Activated naive CD4-positive, alpha-beta T cell treated with Interleukin-2 at 50 U/mL for 16 hours (primary cell): Measurements from ENCODE around the gene IL1F10.

Source experiments
- DNase-seq: peaks from one replicate; pipeline ENCODE4 v3.0.0-alpha.2; 2020

The IL1F10 gene, protein sequence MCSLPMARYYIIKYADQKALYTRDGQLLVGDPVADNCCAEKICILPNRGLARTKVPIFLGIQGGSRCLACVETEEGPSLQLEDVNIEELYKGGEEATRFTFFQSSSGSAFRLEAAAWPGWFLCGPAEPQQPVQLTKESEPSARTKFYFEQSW

DNA sequence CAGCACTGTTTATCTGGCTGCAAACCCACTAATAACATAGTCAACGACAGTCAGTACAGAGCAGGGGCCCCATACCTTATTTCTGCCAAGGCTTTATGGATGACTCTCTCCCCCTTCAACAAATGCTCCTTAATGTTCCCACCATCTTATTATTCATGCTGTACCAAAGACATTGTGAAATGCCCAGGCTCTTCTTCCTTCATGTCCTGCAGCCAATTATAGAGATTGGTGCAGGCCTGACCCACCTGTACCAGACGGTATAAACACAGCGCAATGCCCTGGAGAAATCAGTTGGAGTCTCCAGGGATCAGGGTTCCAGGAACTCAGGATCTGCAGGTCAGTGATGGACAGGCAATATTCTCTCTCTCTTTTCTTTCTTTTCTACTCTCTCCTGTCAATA is at the start of gene IL1F10:
TSS of gene IL1F10 (plus strand) at position 290 of the 400 bp plus-strand sequence. CDS start 4,769 bp downstream, outside the sequence.
- no peak for DNase-seq

DNA sequence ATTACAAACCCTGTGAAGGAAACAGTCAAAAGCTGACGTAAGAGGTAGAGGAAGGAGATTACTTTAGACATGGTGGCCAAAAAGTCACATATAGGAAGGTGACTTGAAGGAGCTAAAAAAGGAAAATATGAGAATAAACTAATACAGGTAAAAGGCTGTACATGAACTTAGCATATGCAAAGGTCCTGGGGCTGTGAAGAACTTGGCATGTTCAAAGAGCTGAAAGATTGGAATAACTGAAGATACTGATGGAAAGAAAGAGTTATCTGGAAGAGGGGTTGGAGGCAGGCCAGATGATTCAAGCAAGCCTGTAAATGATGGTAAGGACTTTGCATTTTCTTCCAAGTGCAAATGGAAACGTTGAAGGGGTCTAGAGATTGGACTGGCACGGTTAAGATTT is 49.3 kb upstream of the IL1F10 start:
- DNase-seq, result no peak

DNA sequence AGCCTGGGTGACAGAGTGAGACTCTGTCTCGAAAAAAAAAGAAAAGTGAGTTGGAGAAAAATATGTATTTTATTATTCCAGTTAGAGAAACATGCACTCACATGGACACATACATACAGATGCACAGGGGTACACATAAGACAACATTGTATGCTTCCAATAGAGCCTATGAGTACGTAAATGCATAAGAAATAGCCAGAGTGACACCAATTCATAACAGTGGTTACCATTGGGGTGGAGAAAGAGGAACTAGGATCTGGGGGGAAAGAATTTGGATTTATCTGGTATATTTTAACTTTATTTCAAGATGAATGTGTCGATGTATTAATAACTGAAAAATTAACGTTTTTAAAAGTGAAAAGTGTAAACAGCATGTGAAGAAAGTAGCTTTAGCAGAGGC is 46.5 kb upstream of the IL1F10 start:
- no peak for DNase-seq

DNA sequence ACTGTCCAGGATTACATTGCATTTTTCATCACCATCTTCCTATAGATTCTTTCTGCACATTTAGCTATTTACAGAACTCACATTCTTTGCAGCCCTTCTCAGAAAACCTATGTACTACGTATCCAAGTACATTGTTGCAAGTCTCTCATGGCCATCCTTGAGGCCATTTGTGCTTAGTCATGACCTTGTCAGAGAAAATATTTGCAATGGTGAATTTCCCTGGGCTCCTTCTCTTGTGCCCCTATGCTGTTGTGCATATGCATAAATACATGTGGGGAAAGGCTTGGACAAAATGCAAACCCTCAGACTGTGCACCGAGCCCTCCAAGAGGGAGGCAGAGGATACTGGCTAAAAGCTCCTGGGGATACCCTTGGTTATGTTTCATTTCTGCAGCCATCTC is 43.0 kb upstream of the IL1F10 start:
- no peak for DNase-seq

DNA sequence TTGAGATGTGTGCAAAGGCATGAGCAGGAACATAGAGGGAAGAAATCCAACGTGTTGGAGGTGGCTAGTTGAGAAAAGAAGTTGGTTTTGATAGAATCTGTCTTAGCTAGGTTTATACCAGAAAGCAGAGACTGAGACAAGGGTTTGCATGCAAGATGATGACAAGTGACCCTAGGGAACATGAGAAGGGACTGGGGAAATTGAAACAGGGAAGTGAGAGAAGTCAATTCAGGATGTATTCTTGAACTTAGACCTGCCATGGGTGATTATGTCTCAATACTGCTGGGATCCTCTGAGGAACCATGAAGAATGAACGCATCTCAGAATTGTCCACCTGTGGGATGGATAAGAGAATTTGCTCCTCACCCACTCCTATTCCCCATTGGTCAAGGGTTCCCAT is 42.0 kb upstream of the IL1F10 start:
- no peak for DNase-seq

DNA sequence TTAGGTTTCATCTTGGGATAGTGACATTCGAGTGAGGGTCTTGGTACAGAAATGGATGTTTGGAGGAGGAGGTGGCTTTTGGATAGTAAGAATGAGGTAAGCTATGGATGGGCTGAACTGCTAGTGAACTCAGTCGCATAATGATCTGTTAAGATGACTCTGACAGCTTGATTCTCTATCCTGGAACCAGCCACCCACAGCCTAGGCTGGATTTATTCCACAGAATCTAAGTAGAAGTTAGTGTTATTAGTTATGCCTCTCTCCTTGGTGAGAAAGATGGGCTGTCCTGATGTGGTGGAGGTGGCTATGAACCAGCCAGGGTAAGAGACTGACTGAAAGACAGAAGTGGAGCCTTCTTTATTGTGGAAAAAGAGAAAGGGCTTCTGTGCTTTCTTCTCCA is 40.1 kb upstream of the IL1F10 start:
- no peak for DNase-seq

DNA sequence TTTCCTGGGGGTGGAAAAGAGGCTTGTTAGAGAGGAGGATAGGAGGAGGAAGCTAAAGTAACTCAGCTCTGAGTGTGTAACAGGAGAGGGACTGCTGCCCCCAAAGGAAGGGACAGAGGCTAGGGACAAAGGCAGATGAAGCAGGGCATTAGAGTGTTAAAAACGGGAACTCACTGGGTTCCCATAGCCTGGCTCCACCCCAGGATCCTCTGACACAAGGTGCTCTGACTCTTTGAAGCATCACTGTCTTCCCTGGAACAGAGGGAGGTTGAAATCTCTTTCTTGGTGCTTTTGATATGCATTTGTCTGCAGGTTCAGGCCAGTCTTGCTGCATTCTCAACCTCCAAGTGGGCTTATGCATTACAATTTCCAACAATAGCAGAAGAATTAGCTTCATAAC is 39.7 kb upstream of the IL1F10 start:
- no peak for DNase-seq

DNA sequence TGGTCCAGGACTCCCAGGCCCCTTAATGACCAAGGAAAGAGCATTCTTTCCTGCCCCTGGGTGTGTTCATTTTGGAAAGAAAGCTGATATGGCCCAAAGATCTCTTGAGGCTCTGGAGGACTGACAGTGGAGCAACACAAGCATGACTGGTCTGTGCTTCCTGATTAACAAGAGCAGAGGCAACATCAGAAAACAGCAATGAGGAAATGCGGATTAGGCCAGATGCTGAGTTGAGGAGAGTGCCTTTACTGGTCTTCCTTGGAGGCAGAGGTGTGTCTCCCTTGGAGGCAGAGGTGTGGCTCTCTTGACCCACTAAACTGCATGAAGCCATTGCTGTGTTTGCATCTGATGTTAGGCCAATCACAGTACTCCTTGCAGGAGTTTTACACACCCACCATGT is 35.0 kb upstream of the IL1F10 start:
- no peak for DNase-seq

DNA sequence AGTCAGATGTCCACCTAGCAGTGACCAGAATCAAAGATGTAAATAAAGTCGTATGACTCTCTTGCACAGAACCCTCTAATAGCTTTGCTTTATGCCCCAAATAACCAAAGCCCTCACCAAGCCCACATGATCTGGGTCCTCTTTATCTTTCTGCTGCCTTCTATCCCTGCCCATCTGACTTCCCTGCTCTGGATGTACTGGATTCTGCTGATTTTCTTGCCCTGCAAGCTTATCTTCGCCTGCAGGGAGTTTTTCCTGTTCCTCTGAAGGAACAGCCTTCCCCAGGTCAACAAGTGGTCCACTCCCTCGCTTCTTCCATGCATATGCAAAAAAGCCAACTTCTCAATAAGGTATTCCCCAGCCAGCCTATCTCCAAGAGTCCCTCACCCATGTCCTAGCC is 33.8 kb upstream of the IL1F10 start:
- no peak for DNase-seq

DNA sequence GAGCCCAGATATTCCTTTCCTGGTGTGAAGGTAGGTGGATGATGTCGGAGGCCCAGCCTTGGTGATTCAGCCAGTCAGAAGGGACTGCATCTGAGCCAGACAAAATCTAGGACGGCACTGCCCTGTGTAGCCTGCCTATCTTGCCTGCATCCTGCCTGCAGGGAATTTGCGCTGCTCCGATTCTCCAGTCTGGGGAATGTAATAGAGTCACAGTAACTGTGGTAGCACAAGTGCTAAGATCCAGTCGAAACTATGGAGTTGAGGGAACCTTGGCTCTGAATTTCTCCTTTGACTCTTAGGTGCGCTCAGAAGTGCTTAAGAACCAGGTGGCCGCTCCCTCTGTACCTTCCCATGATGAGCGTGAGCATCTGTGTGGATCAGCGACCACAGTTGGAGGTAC is 31.0 kb upstream of the IL1F10 start:
- no peak for DNase-seq

DNA sequence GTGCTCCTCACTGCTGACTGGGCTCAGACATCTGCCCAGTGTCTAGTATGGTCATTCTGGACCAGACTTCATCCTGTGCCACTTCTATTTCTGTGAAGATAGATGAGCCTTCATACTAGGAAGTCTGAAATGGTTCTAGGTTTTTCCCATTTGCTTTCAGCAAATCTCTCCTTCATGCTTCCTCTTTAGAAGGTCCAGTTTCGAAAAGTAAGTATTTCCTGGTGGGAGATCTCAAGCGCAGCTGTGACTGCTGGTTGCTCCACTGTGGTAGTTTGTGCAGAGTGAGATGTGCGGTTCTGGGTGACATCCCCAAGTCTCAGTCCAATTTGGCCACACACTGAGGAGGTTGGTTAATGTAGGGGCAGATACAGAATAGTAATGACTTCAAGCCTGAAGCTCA is 29.5 kb upstream of the IL1F10 start:
- no peak for DNase-seq

DNA sequence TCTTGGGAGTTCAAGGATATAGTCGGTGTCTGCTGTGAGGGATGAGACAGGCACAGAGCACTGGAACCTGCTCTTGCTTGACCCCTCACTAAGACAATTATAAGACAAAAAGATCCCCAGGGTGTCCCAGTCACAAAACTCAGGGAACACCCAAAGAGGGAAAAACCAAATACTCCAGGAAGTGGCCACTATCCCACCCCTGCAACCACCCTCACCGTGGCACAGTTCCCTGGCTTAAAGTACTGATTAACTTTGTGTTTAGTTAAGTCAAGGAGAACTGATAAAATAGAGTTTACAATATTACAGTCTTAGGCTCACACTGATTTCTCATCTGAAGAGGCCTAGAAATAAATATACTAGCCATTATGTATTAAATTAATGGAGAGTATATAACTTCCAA is 28.6 kb upstream of the IL1F10 start:
- no peak for DNase-seq

DNA sequence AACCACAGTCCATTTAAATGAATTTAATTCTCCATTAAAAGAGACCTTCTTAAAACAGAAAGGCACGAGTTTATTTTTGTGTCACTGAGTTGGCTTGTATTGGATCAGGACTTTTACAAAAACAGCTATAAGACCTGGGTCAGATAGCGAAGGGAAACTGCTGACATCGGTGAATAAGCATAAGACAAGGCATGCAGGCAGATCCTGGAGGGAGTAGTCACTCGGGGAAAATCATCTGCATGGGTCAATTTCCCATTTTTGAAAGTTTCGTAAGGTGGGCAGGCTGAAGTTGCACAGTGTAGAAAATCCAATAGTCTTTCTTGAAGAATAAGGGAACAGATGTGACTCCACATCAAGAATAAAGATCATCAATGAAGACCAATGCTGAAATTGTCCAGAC is 28.1 kb upstream of the IL1F10 start:
- no peak for DNase-seq

DNA sequence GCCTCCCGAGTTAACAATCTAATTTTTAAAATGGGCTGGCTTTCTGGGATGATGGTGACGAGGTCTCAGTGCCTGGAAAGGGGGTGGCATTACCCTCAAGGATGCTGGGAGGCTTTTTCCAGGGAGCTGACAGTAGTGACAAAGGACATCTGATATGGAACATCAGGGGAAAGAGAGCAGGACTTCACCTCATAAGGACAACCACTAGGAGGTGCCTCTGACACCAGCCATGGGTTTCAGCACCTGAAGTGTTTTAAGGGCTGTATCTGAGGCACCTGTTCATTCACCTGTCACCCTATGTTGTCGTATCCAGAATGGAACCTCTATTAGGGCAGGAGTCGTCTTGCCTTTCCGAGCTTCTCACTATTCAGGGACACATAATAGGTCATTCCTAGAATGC is 25.9 kb upstream of the IL1F10 start:
- DNase-seq, result no peak

DNA sequence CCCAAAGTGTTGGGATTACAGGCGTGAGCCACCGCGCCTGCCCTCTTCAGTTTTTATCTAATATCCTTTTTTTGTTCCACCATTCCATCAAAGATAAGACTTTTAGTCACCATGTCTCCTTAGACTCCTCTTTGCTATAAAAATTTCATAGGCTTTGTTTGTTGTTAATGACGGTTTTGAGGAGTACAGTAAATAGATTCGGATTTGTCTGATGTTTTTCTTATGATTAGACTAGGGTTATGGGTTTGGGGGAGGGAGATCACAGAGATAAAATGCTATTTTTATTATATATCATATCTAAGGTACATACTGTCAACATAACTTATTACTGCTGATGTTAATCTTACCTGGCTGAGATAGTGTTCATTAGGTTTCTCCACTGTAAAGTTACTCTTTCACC is 21.3 kb upstream of the IL1F10 start:
- DNase-seq, result no peak

DNA sequence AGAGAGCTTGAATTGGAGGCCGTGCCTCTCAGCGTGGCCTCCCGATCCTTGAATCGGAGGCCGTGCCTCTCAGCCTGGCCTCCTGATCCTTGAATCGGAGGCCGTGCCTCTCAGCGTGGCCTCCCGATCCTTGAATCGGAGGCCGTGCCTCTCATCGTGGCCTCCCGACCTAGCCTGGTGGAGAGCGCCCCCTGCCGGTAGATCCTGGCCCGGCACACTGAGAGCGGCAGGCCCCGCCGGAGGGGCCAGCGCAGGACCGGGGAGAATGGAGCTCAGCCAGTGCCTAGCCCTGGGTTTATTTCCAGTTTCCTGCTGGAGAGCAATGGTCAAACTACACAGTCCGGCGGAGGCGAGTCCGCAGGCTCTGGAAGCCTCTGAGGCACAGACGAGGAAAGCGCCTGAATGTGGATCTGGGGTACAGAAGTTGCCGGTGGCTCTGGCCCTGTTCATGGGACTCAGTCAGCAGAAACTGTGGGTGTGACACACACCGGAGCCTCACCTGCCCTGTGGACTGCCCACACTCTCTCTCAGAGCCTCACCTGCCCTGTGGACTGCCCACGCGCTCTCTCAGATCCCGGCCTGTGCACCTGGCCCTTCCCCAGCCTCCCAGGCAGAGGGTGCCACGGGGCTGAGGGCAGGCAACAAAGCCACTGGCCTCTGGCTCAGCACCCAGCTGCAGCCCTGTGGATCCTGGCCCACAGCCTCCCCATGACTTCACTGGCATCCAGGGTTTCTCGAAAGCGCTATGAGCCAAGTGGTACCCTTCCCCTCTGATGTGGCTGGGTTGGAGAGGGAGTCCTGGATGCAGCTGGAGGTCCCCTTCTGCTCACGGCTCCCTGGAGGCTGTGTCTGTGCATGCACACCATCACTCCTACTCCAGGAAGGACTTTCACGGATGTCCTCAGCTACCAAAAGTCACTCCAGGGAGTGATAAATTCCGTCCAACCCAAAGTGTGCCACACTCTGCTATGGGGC is 16.6 kb upstream of the IL1F10 start:
- DNase-seq, result no peak

DNA sequence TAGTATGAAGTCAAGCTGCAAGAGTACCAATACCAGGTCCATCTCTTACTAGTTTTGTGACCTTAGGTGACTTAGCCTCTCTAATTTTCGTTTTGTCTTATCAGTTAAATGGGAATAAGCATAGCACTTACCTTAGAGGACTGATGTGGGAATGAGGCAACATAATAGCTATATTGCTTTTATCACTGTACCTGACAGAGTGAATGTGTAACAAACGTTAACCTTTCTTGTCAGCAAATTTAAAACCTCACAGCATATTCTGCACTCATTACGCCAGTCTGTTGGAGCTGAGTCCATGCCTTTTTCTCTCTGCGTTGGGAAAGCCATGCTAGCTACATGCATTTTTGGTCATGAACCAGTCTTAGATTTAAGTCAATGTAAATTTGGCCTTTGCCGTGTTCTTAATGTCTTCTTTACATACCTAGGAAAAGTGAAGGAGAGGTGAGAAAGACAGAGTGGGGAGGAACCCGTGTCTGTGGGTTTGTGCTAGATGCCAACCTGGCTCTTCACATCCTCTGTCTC is 15.3 kb upstream of the IL1F10 start, which contains the start of gene IL36B:
TSS of gene IL36B (minus strand) at position 472 of the 522 bp plus-strand sequence.
- DNase-seq, result no peak

DNA sequence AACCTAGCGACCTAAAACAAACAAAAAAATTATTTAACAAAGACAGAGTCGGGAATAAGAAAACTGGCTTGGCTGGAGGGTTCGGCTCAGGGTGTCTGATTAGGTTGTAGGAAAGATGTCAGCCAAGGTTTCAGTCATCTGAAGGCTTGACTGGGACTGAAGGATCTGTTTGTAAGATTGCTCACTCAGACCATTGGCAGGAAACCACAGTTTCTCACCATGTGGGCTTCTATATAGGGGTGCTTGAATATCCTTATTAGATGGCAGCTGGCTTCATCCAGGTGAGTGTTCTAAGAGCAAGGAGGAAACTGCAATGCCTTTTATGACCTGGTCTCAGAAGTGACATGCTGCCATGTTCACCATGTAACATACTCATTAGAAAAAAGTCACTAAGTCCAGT is 14.1 kb upstream of the IL1F10 start:
- no peak for DNase-seq

DNA sequence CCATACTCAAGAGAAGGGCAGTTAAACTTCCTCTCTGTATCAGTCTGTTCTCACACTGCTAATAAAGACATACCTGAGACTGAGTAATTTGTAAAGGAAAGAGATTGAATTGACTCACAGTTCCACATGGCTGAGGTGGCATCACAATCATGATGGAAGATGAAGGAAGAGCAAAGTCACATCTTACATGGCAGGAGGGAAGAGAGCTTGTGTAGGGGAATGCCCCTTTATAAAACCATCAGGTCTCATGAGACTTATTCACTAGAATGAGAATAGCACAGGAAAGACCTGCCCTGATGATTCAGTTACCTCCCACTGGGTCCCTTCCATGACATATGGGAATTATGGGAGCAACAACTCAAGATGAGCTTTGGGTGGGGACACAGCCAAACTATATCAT is 13.7 kb upstream of the IL1F10 start:
- DNase-seq, result no peak

DNA sequence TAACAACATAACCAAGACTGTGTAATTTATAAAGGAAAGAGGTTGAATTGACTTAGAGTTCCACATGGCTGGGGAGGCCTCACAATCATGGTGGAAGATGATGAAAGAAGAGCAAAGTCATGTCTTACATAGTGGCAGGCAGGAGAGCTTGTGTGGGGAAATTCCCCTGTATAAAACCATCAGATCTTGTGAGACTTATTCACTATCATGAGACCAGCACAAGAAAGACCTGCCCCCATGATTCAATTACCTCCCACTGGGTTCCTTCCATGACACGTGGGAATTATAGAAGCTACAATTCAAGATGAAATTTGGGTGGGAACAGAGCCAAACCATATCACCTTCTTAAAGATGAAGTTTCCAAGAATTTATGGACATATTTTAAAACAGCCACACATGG is 11.2 kb upstream of the IL1F10 start:
- no peak for DNase-seq

DNA sequence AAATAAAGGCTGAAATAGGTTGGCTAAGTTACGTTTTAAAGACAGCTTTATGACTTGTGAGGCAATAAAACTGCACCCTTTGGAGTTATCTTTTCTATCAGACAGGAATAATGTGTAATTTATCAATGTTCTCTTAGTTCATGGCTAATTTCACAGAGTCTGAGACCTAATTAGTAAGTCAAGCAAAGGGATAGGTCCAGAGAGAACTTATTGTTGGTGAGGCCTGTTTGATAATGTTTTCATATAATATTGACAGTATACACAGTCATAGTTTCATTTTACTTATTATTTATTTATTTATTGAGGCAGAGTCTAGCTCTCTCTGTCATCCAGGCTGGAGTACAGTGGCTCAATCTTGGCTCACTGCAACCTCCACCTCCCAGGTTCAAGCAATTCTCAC is 10.7 kb upstream of the IL1F10 start:
- no peak for DNase-seq

DNA sequence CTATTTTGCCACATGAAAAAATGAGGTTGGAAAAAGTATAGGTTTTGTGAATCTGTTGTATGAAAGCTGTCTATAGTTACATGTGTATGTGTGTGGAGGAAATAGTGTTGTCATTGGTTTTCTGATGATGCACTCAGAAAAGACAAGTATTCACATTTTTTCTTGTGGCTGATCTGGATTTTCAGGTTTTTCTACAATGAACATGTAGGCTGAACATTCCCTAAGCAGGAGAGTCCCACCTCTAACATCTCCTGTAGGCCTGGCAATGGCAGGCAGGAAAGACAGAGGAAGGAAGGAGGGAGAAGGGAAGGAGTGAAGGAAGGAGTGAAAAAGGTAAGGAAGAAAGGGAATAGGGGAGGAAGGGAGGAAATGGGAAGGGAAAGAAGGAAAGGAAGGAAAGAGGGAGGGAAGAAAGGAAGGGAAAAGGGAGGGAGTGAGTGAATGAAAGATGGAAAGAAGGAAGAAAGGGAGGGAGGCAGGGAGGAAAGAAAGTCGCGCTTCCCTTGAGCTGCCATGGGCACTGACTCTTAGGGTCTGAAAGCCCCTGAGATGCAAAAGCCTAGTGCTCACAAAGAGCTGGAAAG is 9.3 kb upstream of the IL1F10 start:
- DNase-seq, result no peak

DNA sequence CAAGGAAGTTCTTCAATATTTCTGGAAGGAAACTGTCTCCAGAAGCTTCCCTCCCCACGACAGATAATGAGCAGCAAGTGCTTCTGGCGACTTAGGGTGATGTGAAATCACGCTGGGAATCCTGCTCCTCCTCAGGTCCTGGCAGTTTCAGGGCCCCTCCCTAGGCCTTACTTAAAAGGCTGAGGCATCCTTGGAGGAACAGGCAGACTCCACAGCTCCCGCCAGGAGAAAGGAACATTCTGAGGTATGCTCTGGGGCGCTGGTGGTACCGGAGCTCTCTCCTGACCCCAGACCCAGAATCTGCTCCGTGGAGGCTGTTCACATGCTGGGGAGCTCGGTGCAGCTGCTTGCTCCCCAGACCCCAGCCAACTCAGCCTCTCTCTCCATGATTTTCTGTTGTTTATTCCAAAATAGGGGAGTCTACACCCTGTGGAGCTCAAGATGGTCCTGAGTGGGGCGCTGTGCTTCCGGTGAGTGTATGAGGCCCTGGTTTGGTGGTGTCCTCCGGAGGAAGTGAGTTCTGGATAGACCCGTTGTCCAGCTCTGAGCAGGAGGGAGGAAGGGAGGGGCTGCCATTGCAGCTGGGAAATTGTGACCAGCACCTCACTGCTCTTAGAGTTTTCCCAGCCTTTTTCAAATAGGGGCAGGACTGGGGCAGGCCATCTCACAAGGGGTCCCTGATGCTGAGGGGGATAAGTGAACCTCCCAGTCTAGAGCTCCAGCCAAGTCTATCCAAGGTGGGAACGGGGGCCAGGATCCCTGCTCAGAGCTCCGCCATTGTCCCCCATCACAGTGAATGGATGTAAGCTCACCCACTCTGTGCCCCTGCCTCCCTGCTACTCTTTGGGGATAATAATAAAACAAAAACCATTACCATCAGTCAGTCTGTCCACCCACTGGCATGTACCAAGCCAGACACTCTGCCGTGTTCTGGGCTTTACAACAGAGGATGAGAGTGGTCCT is 8.5 kb upstream of the IL1F10 start, which contains the start of gene IL36RN:
TSS of gene IL36RN (plus strand) at position 201 of the 963 bp plus-strand sequence. CDS start at position 442, 241 bp downstream.
- no peak for DNase-seq
